Stomach (tissue), 9 donors: Measurements from ENCODE around the gene SCO2. TPM values are rescaled to one million over a fixed set of nuclear protein-coding genes. Genes with fewer than 3 reads are reported as not detected.

Experiments
- DNase-seq, 2 donors: peaks; one replicate each; pipeline versions ENCODE4 v3.0.0 to v3.0.0-alpha.2; 2013 to 2019
- H3K27ac ChIP-seq, 5 donors: fragments of 200-600 bp in 4 of 5; sonication (generic) in 4 of 5; one replicate each; pipeline ENCODE4 v1.5.1; 2013 to 2019; ENCODE audit warnings: mild to moderate bottlenecking in 1 of 5, moderate library complexity in 1 of 5
- H3K27me3 ChIP-seq, 3 donors: fragments of 200-600 bp; sonication (generic); one replicate each; pipeline ENCODE4 v1.5.1; 2017 to 2019; ENCODE audit warnings: mixed run types in 1 of 3
- H3K36me3 ChIP-seq, 4 donors: fragments of 200-600 bp; sonication (generic); 1 replicate in 3 of 4; 2 replicates in 1 of 4; pipeline ENCODE4 v1.5.1; 2016 to 2019
- H3K4me1 ChIP-seq, 4 donors: fragments of 200-600 bp; sonication (generic); one replicate each; pipeline ENCODE4 v1.5.1; 2016 to 2019
- H3K4me3 ChIP-seq, 4 donors: fragments of 200-600 bp; sonication (generic) in 3 of 4; one replicate each; pipeline ENCODE4 v1.5.1; 2016 to 2019; ENCODE audit warnings: mild to moderate bottlenecking in 1 of 4
- H3K9me3 ChIP-seq, 4 donors: fragments of 200-600 bp; sonication (generic); one replicate each; pipeline ENCODE4 v1.5.1; 2016 to 2019
- EP300 ChIP-seq: sonication (generic); formaldehyde crosslinking; IDR thresholded peaks from one replicate; pipeline ENCODE4 v1.6.1; 2017; ENCODE audit warnings: antibody characterized with exemption
- POLR2A ChIP-seq, 4 donors: fragments of 450-650 bp; IDR thresholded peaks; one replicate each; pipeline ENCODE4 v1.6.1; 2016; ENCODE audit warnings: antibody characterized with exemption in 4 of 4, control low read depth in 2 of 4, mild to moderate bottlenecking in 1 of 4, moderate library complexity in 1 of 4
- POLR2AphosphoS5 ChIP-seq, 3 donors: sonication (generic); formaldehyde crosslinking; IDR thresholded peaks; one replicate each; pipeline ENCODE4 v1.6.1; 2016; ENCODE audit warnings: antibody characterized with exemption in 3 of 3
- WGBS, 5 donors: extraction: QIAGEN DNeasy Blood & Tissue Kit in 3 of 5; methylation state at CpG; one replicate each; pipeline versions ENCODE4 v1.1.5 to v1.1.7; 2013 to 2018; 5-methylcytosine and 5-hydroxymethylcytosine counted together
- intact Hi-C: fragments of 100-400 bp; cut with DNase I; formaldehyde crosslinking; loops from one replicate; pipeline ENCODE4 v1.15.1; 2023; ENCODE audit warnings: low total_unique reads
- polyA plus RNA-seq, 3 donors: library from polyadenylated mRNA; stranded (reverse); fragments of 200-250 nt; gene quantifications; one replicate each; pipeline ENCODE4 v1.2.3, GENCODE V29; 2013
- total RNA-seq, 5 donors: library from RNA; depleted of rRNA; stranded (reverse); fragments of >200 nt; gene quantifications; one replicate each; pipeline versions ENCODE4 v1.1.0 to v1.2.3, GENCODE V29; 2014 to 2016
- TF ChIP-seq, protein P1 (sequence below), 7 experiments: fragments of 450-650 bp in 4 of 7; fragments of 200-600 bp in 3 of 7; sonication (generic) in 3 of 7; IDR thresholded peaks; one replicate each; pipeline ENCODE4 v1.5.1; 2016 to 2019; ENCODE audit warnings: antibody characterized with exemption in 7 of 7, control low read depth in 2 of 7, mild to moderate bottlenecking in 1 of 7
- donor health status: healthy with polysubstance abuse.
- donor health status: Bipolar disorder and iron deficiency.
- donor health status: healthy.

Gene SCO2
- total and polyA plus RNA-seq, 8 donors: 0.92 to 7.5 (median 1.9) TPM; not detected in 5

- Histone ChIP-seq H3K27me3 (peaks cover 11 to 68% (median 26%) of the 10 kb centered on the region in 3 donors), H3K27ac (peak overlapping the region; percentile 11 to 60 (median 28)), H3K9me3 (no peaks in the 10 kb centered on the region), H3K4me1 (peaks cover 17 to 43% (median 27%) of the 10 kb centered on the region in 4 donors), H3K36me3 (no peaks in the 10 kb centered on the region), H3K4me3 (peak overlapping the region; percentile 29 to 42 (median 32))
- intact Hi-C loops: no loop called here
- DNase-seq: no peak
- WGBS, 5 donors: 57 to 95% (median 61%) methylated on average over 12 to 68 of the region's 68 CpGs
- TF ChIP-seq POLR2AphosphoS5 (IDR thresholded peaks at IDR 0.05): no peak
- TF ChIP-seq, protein P1, sequence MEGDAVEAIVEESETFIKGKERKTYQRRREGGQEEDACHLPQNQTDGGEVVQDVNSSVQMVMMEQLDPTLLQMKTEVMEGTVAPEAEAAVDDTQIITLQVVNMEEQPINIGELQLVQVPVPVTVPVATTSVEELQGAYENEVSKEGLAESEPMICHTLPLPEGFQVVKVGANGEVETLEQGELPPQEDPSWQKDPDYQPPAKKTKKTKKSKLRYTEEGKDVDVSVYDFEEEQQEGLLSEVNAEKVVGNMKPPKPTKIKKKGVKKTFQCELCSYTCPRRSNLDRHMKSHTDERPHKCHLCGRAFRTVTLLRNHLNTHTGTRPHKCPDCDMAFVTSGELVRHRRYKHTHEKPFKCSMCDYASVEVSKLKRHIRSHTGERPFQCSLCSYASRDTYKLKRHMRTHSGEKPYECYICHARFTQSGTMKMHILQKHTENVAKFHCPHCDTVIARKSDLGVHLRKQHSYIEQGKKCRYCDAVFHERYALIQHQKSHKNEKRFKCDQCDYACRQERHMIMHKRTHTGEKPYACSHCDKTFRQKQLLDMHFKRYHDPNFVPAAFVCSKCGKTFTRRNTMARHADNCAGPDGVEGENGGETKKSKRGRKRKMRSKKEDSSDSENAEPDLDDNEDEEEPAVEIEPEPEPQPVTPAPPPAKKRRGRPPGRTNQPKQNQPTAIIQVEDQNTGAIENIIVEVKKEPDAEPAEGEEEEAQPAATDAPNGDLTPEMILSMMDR (IDR thresholded peaks at IDR 0.05): no peak
- TF ChIP-seq EP300: no peak
- no peak for TF ChIP-seq POLR2A (IDR thresholded peaks at IDR 0.05)
Measured at GRCh38 chr22:50548921-50549790, 23.8 kb upstream of the SCO2 start.

DNA sequence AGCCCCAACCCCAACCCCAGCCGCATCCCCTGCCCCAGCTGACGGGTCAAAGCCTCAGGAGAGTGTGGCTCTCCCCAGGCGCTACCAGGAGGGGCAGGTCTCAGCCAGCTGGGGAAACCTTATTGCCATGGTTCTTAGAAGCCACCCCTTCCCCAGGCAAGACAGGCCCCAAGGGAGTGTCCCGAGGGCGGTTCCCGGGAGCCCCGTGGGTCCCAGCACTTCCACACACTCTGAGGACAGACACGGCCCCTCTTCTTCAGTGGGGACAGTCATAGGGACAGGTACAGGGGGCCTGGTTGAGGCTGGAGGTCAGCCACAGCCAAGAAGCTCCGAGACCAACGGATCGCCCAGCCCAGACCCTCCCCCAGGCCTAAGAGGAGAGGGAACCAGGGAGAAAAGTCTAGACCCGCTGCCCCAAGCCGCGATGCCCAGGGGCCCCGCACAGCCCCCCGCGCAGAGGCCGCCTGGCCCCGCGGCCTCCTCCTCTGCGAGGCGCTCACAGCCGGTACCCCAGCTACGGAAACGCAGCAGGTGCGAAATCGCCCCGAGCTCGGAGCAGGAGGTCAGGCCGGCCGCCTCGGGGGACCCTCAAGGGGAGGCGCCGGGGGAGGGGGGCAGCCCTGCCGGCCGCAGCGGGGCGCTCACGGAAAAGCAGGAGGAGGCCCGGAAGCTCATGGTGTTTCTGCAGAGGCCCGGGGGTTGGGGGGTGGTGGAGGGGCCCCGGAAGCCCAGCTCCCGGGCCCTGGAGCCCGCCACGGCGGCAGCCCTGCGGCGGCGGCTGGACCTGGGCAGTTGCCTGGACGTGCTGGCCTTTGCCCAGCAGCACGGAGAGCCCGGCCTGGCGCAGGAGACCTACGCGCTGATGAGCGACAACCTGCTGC is 22.9 kb upstream of the SCO2 start:
- H3K36me3 ChIP-seq: no peaks in the 10 kb centered on the region
- no peaks in the 10 kb centered on the region for H3K9me3 ChIP-seq
- H3K27ac ChIP-seq: peak overlapping the region; percentile 23 to 60 (median 28)
- TF ChIP-seq POLR2A (IDR thresholded peaks at IDR 0.05) (no peak), EP300 (no peak), POLR2AphosphoS5 (IDR thresholded peaks at IDR 0.05) (no peak)
- TF ChIP-seq, protein P1 (IDR thresholded peaks at IDR 0.05): no peak
- intact Hi-C loops: no loop called here
- H3K4me1 ChIP-seq: peaks cover 17 to 51% (median 34%) of the 10 kb centered on the region in 4 donors
- peak in 1 of 2 donors; percentile 58 for DNase-seq
- H3K4me3 ChIP-seq: peak overlapping the region; percentile 29 to 42 (median 32)
- 9 to 21% (median 11%) methylated on average over 6 to 56 of the region's 56 CpGs for WGBS, 5 donors
- peaks cover 11 to 76% (median 26%) of the 10 kb centered on the region in 3 donors for H3K27me3 ChIP-seq

DNA sequence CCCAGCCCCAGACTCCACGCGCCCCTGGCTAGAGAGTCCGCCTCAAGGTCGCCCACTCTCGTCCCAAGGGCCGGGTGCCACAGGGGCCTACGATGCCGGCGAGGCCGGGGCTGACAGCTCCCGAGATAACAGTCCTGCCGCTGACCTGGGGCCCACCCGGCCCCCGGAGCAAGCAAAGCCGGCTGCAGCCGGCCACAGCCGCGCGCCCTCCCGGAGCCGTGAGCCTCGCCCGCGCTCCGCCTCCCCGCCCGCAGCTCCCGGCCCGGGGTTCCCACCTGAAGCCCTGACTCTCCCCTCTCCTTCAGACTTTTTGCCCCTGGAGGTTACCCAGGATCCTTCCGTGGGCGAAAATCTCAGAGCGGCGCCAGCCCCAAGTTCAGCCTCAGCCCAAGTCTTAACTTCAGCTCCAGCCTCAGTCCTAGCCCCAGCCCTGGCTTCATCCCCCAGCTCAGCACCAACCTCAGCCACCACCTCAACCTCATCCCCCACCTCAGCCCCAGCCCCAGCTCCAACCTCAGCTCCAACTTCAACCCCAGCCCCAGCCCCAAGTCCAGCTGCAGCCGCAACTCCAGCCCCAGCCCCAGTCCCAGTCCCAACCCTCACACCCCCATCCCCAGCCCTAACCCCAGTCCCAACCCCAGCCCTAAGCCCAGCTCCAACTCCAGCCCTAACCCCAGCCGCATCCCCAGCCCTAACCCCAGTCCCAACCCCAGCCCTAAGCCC is 22.0 kb upstream of the SCO2 start:
- H3K27ac ChIP-seq: no peak overlapping the region
- no peaks in the 10 kb centered on the region for H3K36me3 ChIP-seq
- no peak overlapping the region for H3K4me3 ChIP-seq
- DNase-seq: no peak
- no peaks in the 10 kb centered on the region for H3K9me3 ChIP-seq
- no peak for TF ChIP-seq POLR2AphosphoS5 (IDR thresholded peaks at IDR 0.05)
- TF ChIP-seq EP300: no peak
- TF ChIP-seq, protein P1 (IDR thresholded peaks at IDR 0.05): no peak
- no peak for TF ChIP-seq POLR2A (IDR thresholded peaks at IDR 0.05)
- peaks cover 11 to 76% (median 26%) of the 10 kb centered on the region in 3 donors for H3K27me3 ChIP-seq
- intact Hi-C loops: no loop called here
- peaks cover 17 to 51% (median 34%) of the 10 kb centered on the region in 4 donors for H3K4me1 ChIP-seq
- WGBS, 5 donors: 13 to 38% (median 28%) methylated on average over 19 to 35 of the region's 35 CpGs
